AG04450 (cell line): ENCODE data around the gene NCLN. TPM values are rescaled to one million over a fixed set of nuclear protein-coding genes. Genes with fewer than 3 reads are reported as not detected.

ENCODE experiments used
- CTCF ChIA-PET: fragments of 300-600, 350-600 bp; formaldehyde crosslinking; extraction: SDS; loops from one replicate; lab custom pipeline; 2022; ENCODE audit warnings: antibody characterized with exemption, inconsistent platforms; lab: Charles Lee
- POLR2A ChIA-PET: fragments of 350-600 bp; formaldehyde crosslinking; extraction: SDS; loops from one replicate; lab custom pipeline; 2021; ENCODE audit warnings: antibody characterized with exemption, inconsistent platforms; lab: Yijun Ruan, JAX
- DNase-seq: peaks from one replicate; pipeline ENCODE4 v3.0.0-alpha.2; 2011; ENCODE audit warnings: low read depth, low spot score
- H3K27ac ChIP-seq: one replicate; pipeline ENCODE4 v1.5.1; 2012; ENCODE audit warnings: low read depth, low read length, control low read depth
- H3K27me3 ChIP-seq: one replicate; pipeline ENCODE4 v1.6.0; 2012; ENCODE audit warnings: low read length; ENCODE audit not compliant: control insufficient read depth, insufficient read depth
- H3K4me3 ChIP-seq: 2 replicates; pipeline ENCODE4 v1.5.1; 2011; ENCODE audit warnings: mild to moderate bottlenecking, low read depth, low read length, control low read depth
- H3K9me3 ChIP-seq: 2 replicates; pipeline ENCODE4 v1.5.1; 2012; ENCODE audit warnings: low read length; ENCODE audit not compliant: control insufficient read depth, insufficient read depth
- CTCF ChIP-seq: IDR thresholded peaks from 2 replicates; pipeline ENCODE4 v1.5.1; 2011; ENCODE audit warnings: low read depth, low read length, control low read depth, inconsistent platforms
- polyA plus RNA-seq: library from polyadenylated mRNA; depleted of rRNA; stranded (reverse); fragments of >200 nt; gene quantifications from 2 replicates; pipeline ENCODE4 v1.2.3, GENCODE V29; 2011

NCLN gene
- polyA plus RNA-seq, 1 experiment = 27.1 TPM

- H3K4me3 ChIP-seq = no peak overlapping the region
- H3K9me3 ChIP-seq = peaks cover 9% of the 10 kb centered on the region; the same call in 1 of the 2 replicates
- no peak for DNase-seq
- H3K27me3 ChIP-seq = no peaks in the 10 kb centered on the region
- ChIA-PET CTCF (no interaction called here), POLR2A (no interaction called here)
- H3K27ac ChIP-seq = no peak overlapping the region
- TF ChIP-seq CTCF = peak; percentile 51
Observed at GRCh38 chr19:3250675-3251074, 64.9 kb downstream of the NCLN start.

GRCh38 chr19:3251229-3251628 is 65.5 kb downstream of the NCLN start:
- no peak for TF ChIP-seq CTCF
- DNase-seq = no peak
- ChIA-PET POLR2A (no interaction called here), CTCF (no interaction called here)
- H3K4me3 ChIP-seq = no peak overlapping the region
- H3K27ac ChIP-seq = no peak overlapping the region
- H3K9me3 ChIP-seq = peaks cover 9% of the 10 kb centered on the region; the same call in 1 of the 2 replicates
- no peaks in the 10 kb centered on the region for H3K27me3 ChIP-seq

- no peak overlapping the region for H3K4me3 ChIP-seq
- no peak for DNase-seq
- H3K9me3 ChIP-seq = peaks cover 9% of the 10 kb centered on the region
- ChIA-PET CTCF (no interaction called here), POLR2A (no interaction called here)
- H3K27me3 ChIP-seq = no peaks in the 10 kb centered on the region
- TF ChIP-seq CTCF = no peak
- H3K27ac ChIP-seq = no peak overlapping the region
Observed at GRCh38 chr19:3252650-3253049, 66.9 kb downstream of the NCLN start.

GRCh38 chr19:3253270-3253669 is 67.5 kb downstream of the NCLN start:
- POLR2A ChIA-PET = no interaction called here

GRCh38 chr19:3254520-3254919 is 68.8 kb downstream of the NCLN start:
- ChIA-PET POLR2A (no interaction called here), CTCF (no interaction called here)
- peaks cover 1% of the 10 kb centered on the region for H3K27me3 ChIP-seq
- DNase-seq = no peak
- no peak for TF ChIP-seq CTCF
- H3K27ac ChIP-seq = no peak overlapping the region
- peaks cover 9% of the 10 kb centered on the region for H3K9me3 ChIP-seq
- no peak overlapping the region for H3K4me3 ChIP-seq

More at GRCh38 chr19:3253270-3253669, 67.5 kb downstream of the NCLN start:
- H3K27ac ChIP-seq = no peak overlapping the region
- DNase-seq = no peak
- CTCF ChIA-PET = interaction anchor here (0.7 kb wide), 1 partner anchor 51 kb away, joined by 3 read pairs; no protein-coding TSS in a partner anchor
- H3K9me3 ChIP-seq = peaks cover 9% of the 10 kb centered on the region
- H3K4me3 ChIP-seq = no peak overlapping the region
- H3K27me3 ChIP-seq = no peaks in the 10 kb centered on the region
- no peak for TF ChIP-seq CTCF
